GM23248 (cell line): Measurements from ENCODE around the gene APLP2. TPM values are rescaled to one million over a fixed set of nuclear protein-coding genes. Genes with fewer than 3 reads are reported as not detected.
A peak's percentile ranks its signal among the peaks of the same experiment; 100 is the strongest.
"Not testable (repeated sequence)": the region's sequence is repeated elsewhere in the genome, so short reads cannot be mapped to it uniquely, and the experiment has no call there.

Experiments used
- DNase-seq: peaks from one replicate; pipeline ENCODE4 v3.0.0-alpha.2; 2015
- H2AFZ ChIP-seq: fragments of 200-600 bp; sonication (generic); 2 replicates; pipeline ENCODE4 v1.6.1; 2016; ENCODE audit warnings: antibody characterized with exemption
- H3F3A ChIP-seq: fragments of 200-600 bp; sonication (generic); 2 replicates; pipeline ENCODE4 v1.6.1; 2016; ENCODE audit warnings: mild to moderate bottlenecking, antibody characterized with exemption, mixed run types; ENCODE audit not compliant: insufficient read depth
- H3K27ac ChIP-seq: fragments of 200-600 bp; sonication (generic); 2 replicates; pipeline ENCODE4 v1.5.1; 2016; ENCODE audit warnings: mild to moderate bottlenecking
- H3K27me3 ChIP-seq: fragments of 200-600 bp; sonication (generic); replicated peaks from 2 replicates; pipeline ENCODE4 v1.6.1; 2016; ENCODE audit warnings: mild to moderate bottlenecking; ENCODE audit not compliant: insufficient read depth
- H3K36me3 ChIP-seq: fragments of 200-600 bp; sonication (generic); 2 replicates; pipeline ENCODE4 v1.6.1; 2016; ENCODE audit warnings: low read depth, mild to moderate bottlenecking
- H3K4me1 ChIP-seq: fragments of 200-600 bp; sonication (generic); 2 replicates; pipeline ENCODE4 v1.6.1; 2016; ENCODE audit warnings: mild to moderate bottlenecking; ENCODE audit not compliant: insufficient read depth
- H3K4me2 ChIP-seq: fragments of 200-600 bp; sonication (generic); one replicate; pipeline ENCODE4 v1.6.1; 2016; ENCODE audit warnings: mild to moderate bottlenecking; ENCODE audit not compliant: unreplicated experiment
- H3K4me3 ChIP-seq: fragments of 200-600 bp; sonication (generic); 2 replicates; pipeline ENCODE4 v1.5.1; 2016; ENCODE audit warnings: mild to moderate bottlenecking
- H3K79me2 ChIP-seq: fragments of 200-600 bp; sonication (generic); 2 replicates; pipeline ENCODE4 v1.6.1; 2016; ENCODE audit warnings: mild to moderate bottlenecking; ENCODE audit not compliant: insufficient read depth
- H3K9ac ChIP-seq: fragments of 200-600 bp; sonication (generic); 2 replicates; pipeline ENCODE4 v1.6.1; 2016; ENCODE audit warnings: mild to moderate bottlenecking
- H3K9me2 ChIP-seq: fragments of 200-600 bp; sonication (generic); 2 replicates; pipeline ENCODE4 v1.6.1; 2016; ENCODE audit warnings: mixed run types, mild to moderate bottlenecking, moderate library complexity; ENCODE audit not compliant: insufficient read depth
- H3K9me3 ChIP-seq: fragments of 200-600 bp; sonication (generic); one replicate; pipeline ENCODE4 v1.6.1; 2017; ENCODE audit warnings: low read depth
- H4K20me1 ChIP-seq: fragments of 200-600 bp; sonication (generic); 2 replicates; pipeline ENCODE4 v1.6.0; 2016; ENCODE audit not compliant: insufficient read depth
- EZH2 ChIP-seq: fragments of 200-600 bp; sonication (generic); IDR thresholded peaks from 2 replicates; pipeline ENCODE4 v1.6.1; 2018; ENCODE audit warnings: antibody characterized with exemption, mild to moderate bottlenecking; ENCODE audit not compliant: insufficient read depth, poor library complexity, severe bottlenecking
- EZH2phosphoT487 ChIP-seq: fragments of 200-600 bp; sonication (generic); IDR thresholded peaks from 2 replicates; pipeline ENCODE4 v1.6.1; 2018; ENCODE audit warnings: antibody characterized with exemption, moderate library complexity, mild to moderate bottlenecking, low read depth; ENCODE audit not compliant: insufficient read depth
- WGBS, 2 experiments: methylation state at CpG; one replicate each; pipeline ENCODE4 v1.1.6; 2015 to 2017; ENCODE audit warnings: low lambda C conversion rate in 2 of 2, low coverage in 1 of 2; ENCODE audit errors: missing lambda C conversion rate in 2 of 2; 5-methylcytosine and 5-hydroxymethylcytosine counted together
- in situ Hi-C: fragments of 300-500 bp; cut with MboI; formaldehyde crosslinking; loops from 2 replicates; pipeline ENCODE4 v1.15.0; 2020
- polyA plus RNA-seq: library from polyadenylated mRNA; unstranded; fragments of >200 nt; fragmentation: Nextera tagmentation; extraction: Ambion mirVana; gene quantifications from 2 replicates; pipeline ENCODE4 v1.2.1, GENCODE V29; 2016
- total RNA-seq: library from RNA; depleted of rRNA; stranded (reverse); fragments of >200 nt; shearing (Covaris generic); gene quantifications from 2 replicates; pipeline ENCODE4 v1.2.3, GENCODE V29; 2014; rRNA removed

Gene APLP2
- total RNA-seq: 390 and 457 TPM in 2 replicates
- polyA plus RNA-seq: 366 and 377 TPM in 2 replicates

DNA sequence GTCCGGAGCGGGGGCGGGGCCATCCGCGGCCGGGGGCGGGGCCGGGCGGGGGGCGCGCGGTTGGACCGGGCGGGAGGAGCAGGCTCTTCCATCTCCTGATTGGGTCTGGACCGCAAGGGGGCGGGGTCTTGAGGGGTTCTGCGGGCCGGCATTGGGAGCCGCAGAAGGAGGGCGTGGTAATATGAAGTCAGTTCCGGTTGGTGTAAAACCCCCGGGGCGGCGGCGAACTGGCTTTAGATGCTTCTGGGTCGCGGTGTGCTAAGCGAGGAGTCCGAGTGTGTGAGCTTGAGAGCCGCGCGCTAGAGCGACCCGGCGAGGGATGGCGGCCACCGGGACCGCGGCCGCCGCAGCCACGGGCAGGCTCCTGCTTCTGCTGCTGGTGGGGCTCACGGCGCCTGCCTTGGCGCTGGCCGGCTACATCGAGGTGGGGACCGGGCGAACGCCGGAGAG, at the start of gene APLP2:
Gene APLP2, plus strand, starts transcription at position 236 of the 450 bp plus-strand sequence. Its CDS starts 84 bp downstream, at position 320.
- peaks cover 18% of the 10 kb centered on the region for H3F3A ChIP-seq
- peak within 1 kb of the TSS; percentile 95 for H2AFZ ChIP-seq
- H3K27ac ChIP-seq: peak within 1 kb of the TSS; percentile 67
- peak within 1 kb of the TSS; percentile 96 for H3K4me2 ChIP-seq
- DNase-seq: peak; percentile 99
- peak within 1 kb of the TSS; percentile 75 for H3K9ac ChIP-seq
- H3K36me3 ChIP-seq: no peaks in the 10 kb centered on the region
- peaks cover 38% of the 10 kb centered on the region for H3K79me2 ChIP-seq
- H3K27me3 ChIP-seq: no peaks in the 10 kb centered on the region
- 1 to 2% methylated on average over 49 to 51 of the region's 51 CpGs for WGBS, 2 experiments
- peaks cover 13% of the 10 kb centered on the region for H3K4me1 ChIP-seq
- no peaks in the 10 kb centered on the region for H3K9me3 ChIP-seq
- peak within 1 kb of the TSS; percentile 75 for H3K4me3 ChIP-seq
- 0 out of 2 replicates have a peak, but pooled peaks cover 2% of the 10 kb centered on the region for H4K20me1 ChIP-seq
- H3K9me2 ChIP-seq: no peaks in the 10 kb centered on the region
- in situ Hi-C loops: no loop called here
- TF ChIP-seq EZH2 (no peak), EZH2phosphoT487 (no peak)

DNA sequence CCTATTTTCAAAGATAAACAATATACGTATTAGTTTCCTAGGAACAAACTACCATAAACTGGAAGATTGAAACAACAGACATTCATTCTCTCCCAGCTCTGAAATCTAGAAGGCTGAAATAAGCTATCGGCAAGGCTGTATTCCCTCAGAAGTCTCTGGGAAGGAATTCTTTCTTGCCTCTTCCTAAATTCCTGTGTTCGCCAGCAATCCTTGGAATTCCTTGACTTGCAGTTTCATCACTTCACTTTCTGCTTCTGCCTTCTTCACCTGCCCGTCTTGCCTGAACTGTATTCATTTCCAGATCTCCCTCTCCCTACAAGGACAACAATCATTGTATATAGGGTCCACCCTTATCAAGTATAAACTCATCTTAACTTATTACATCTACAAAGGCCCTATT, 49.4 kb upstream of the APLP2 start:
- no peak for DNase-seq
- in situ Hi-C loops: no loop called here
- Histone ChIP-seq H3K4me3 (no peak overlapping the region), H3F3A (peaks cover 28% of the 10 kb centered on the region), H2AFZ (no peak overlapping the region), H3K9ac (no peak overlapping the region), H3K9me3 (no peaks in the 10 kb centered on the region), H3K27ac (no peak overlapping the region), H3K79me2 (no peaks in the 10 kb centered on the region), H3K36me3 (no peaks in the 10 kb centered on the region), H3K4me1 (peaks cover 22% of the 10 kb centered on the region), H3K9me2 (no peaks in the 10 kb centered on the region), H3K27me3 (no peaks in the 10 kb centered on the region), H3K4me2 (no peak overlapping the region), H4K20me1 (no peaks in the 10 kb centered on the region)
- TF ChIP-seq EZH2phosphoT487 (no peak), EZH2 (no peak)
- 84 to 86% methylated on average over 4 of the region's 4 CpGs for WGBS, 2 experiments

GRCh38 chr11:130021606-130022005, 48.1 kb upstream of the APLP2 start:
- WGBS, 2 experiments: 96 to 98% methylated on average over 23 to 38 of the region's 38 CpGs

GRCh38 chr11:130022799-130023198, 46.9 kb upstream of the APLP2 start:
- H3K4me2 ChIP-seq: no peak overlapping the region
- in situ Hi-C loops: no loop called here
- H3K27ac ChIP-seq: no peak overlapping the region; the same call in 1 of the 2 replicates
- H3F3A ChIP-seq: peaks cover 23% of the 10 kb centered on the region
- H4K20me1 ChIP-seq: no peaks in the 10 kb centered on the region
- H3K36me3 ChIP-seq: no peaks in the 10 kb centered on the region
- peaks cover 21% of the 10 kb centered on the region for H3K4me1 ChIP-seq
- H3K9me2 ChIP-seq: no peaks in the 10 kb centered on the region
- peak; percentile 20 for DNase-seq
- no peaks in the 10 kb centered on the region for H3K9me3 ChIP-seq
- 80 to 89% methylated on average over 2 of the region's 2 CpGs for WGBS, 2 experiments
- H3K27me3 ChIP-seq: no peaks in the 10 kb centered on the region
- no peak overlapping the region for H2AFZ ChIP-seq
- H3K4me3 ChIP-seq: no peak overlapping the region
- H3K79me2 ChIP-seq: no peaks in the 10 kb centered on the region
- H3K9ac ChIP-seq: no peak overlapping the region
- no peak for TF ChIP-seq EZH2phosphoT487
- no peak for TF ChIP-seq EZH2

More at GRCh38 chr11:130021606-130022005, 48.1 kb upstream of the APLP2 start:
- H3K79me2 ChIP-seq, H3K9ac ChIP-seq, H3K27ac ChIP-seq, DNase-seq, H3K9me2 ChIP-seq, H2AFZ ChIP-seq, H3K9me3 ChIP-seq, H3K36me3 ChIP-seq, H3K4me2 ChIP-seq, H3K4me3 ChIP-seq, in situ Hi-C loops, H4K20me1 ChIP-seq, H3K27me3 ChIP-seq: not testable (repeated sequence)
- Histone ChIP-seq H3F3A (peaks cover 23% of the 10 kb centered on the region), H3K4me1 (peaks cover 21% of the 10 kb centered on the region)

- Histone ChIP-seq H3K27me3 (no peaks in the 10 kb centered on the region), H3K4me2 (peak overlapping the region; percentile 62), H3K4me1 (peaks cover 21% of the 10 kb centered on the region), H4K20me1 (no peaks in the 10 kb centered on the region), H3F3A (peaks cover 23% of the 10 kb centered on the region), H3K9ac (no peak overlapping the region), H3K9me2 (no peaks in the 10 kb centered on the region), H3K36me3 (no peaks in the 10 kb centered on the region), H3K27ac (peak overlapping the region; percentile 43), H2AFZ (no peak overlapping the region), H3K9me3 (no peaks in the 10 kb centered on the region), H3K4me3 (no peak overlapping the region), H3K79me2 (no peaks in the 10 kb centered on the region)
- TF ChIP-seq EZH2phosphoT487: no peak
- no peak for TF ChIP-seq EZH2
- in situ Hi-C loops: no loop called here
- WGBS, 2 experiments: 4 to 5% methylated on average over 2 of the region's 2 CpGs
- DNase-seq: peak; percentile 60
Measured at GRCh38 chr11:130023204-130023603, 46.5 kb upstream of the APLP2 start.
